HG03469 (cell line): ENCODE data around the gene HSD17B13.
"Not testable (repeated sequence)": the region's sequence is repeated elsewhere in the genome, so short reads cannot be mapped to it uniquely, and the experiment has no call there.

Experiments used
- ATAC-seq: cut with Tn5 transposase; IDR thresholded peaks from one replicate; pipeline ENCODE4 v1.9.1; 2021; ENCODE audit warnings: mild to moderate bottlenecking, moderate library complexity, moderate number of reproducible peaks; ENCODE audit not compliant: unreplicated experiment

The HSD17B13 gene

DNA sequence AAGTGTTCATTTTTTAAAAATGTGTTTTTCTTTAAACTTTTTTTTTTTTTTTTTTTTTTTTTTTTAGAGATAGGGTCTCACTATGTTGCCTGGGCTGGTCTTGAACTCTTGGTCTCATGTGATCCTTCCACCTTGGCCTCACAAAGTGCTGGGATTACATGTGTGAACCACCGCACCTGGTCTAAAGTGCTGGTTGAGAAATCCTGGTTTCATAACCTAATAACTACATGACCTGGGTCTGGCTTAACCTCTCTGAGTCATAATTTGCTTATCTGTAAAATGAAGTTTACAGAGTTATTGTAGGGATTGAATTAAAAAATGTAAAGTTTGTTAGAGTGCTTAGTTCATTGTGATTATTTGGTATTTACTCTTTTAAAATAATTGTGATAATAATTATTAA, 5.2 kb downstream of the HSD17B13 start:
- ATAC-seq = no peak

DNA sequence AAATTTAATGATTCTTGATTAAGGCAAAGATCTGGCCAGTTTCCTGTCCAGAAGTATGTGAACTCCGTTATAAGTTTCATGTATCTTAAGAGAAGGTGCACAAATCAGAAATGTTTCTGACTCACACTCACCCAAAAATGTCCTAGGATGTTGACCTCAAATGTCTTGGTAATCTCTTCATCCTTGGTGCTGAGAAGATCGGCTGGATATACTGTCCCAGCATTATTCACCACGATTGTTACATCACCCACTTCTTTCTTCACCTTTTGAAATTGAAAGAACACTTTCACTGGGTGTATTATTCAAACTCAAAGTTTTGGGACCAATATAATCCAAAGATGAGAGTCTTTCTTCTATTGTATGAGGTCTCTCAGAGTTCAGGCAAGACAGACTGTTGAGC, 5.7 kb downstream of the HSD17B13 start:
- ATAC-seq = no peak

DNA sequence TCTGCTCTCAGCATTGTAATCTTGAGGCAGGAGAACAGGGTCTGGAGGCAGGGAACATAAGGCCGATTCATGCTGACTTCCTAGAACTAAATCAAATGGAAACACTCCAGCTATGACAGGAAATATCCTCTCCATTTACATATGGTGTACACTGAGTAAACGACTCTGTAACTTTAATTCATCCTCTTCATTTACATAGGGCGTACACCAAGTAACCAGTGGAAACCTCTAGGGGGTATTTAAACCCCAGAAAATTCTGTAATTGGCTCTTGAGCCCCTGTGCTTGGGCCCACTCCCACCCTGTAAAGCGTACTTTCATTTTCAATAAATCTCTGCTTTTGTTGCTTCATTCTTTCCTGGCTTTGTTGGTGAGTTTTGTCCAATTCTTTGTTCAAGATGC, 7.7 kb downstream of the HSD17B13 start:
- ATAC-seq = not testable (repeated sequence)

DNA sequence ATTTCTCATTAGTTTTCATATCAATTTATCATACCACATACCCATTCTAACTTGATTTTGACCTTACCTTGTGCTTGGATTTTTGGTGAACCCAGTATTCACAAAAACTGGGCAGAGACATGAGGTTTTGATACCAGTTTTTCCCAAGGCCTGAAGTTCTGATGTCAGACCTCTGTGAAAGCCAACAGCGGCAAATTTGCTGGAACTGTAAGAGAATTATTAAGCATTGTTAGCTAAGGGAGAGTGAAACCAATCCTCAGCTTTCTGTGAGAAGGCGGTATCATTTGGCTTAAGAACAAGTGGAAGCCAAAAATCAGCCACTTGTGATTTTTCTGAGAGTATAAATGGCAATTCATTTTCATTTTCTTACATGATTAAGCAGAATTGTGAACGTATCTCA, 8.9 kb downstream of the HSD17B13 start:
- ATAC-seq = no peak

DNA sequence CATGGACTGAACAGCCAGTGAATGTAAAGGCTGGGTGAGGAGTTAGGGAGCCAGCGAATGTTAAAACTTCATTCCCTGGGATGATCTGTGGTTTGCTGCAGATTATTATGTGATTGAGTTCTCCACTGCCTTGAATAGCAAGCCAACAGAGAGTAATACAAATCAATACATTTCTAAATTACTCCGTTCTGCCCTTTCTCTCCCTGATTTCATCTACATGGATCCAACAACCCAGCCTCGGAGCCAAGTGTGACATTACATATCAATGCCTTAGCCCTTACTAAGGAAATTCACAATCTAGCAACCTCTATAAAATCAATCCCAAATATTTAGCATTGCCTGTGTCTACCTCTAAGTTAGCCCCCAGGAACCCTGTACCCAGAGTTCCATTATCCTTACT, 11.0 kb downstream of the HSD17B13 start:
- no peak for ATAC-seq

DNA sequence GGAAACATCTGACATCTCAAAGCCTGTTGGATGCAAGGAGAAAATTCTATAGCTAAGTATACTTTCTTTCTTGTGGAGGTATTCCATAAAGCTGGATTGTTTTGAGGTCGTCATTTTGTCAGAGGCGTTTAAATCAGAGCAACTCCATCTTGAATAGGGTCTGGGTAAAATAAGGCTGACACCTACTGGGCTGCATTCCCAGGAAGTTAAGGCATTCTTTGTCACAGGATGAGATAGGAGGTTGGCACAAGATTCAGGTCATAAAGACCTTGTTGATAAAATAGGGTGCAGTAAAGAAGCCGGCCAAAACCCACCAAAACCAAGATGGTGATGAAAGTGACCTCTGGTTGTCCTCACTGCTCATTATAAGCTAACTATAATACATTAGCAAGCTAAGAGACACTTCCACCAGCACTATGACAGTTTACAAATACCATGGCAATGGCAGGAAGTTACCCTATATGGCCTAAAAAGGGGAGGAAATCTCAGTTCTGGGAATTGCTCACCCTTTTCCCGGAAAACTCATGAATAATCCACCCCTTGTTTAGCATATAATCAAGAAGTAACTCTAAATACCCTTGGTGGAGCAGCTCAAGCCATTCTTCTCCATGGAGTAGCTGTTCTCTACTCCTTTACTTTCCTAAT, 11.9 kb downstream of the HSD17B13 start:
- ATAC-seq = no peak

DNA sequence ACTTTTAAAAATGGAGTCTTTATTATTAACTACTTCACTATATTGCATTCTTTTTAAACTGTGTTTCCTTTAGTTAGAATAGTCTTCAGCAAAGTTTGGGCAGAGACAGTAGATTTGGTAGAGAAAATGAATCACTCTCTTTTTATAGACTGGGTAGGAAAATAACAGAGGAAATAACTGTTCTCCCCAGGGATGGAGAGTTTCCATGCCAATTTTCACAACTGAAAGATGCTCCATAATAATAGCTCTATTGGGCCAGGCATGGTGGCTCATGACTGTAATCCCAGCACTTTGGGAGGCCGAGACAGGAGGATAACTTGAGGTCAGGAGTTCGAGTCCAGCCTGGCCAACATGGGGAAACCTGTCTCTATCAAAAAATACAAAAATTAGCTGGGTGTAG, 13.1 kb downstream of the HSD17B13 start:
- no peak for ATAC-seq

DNA sequence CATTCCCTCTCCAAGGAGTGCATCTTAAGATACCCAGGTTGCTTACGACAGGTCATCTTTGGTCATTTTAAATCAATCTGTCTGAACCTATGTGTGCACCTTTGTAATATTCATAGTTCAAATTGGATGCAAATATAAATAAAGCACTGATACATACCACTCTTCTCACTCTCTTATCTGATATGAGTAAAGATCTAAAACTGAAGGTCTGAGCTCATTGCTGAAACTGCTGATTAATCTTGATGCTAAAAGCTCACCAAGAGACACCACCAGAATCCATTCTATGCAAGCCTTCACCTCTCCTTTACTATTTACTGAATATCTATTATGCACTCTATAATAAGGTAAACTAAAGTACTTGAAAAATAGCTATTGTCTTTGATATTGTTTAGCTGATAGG, 16.6 kb downstream of the HSD17B13 start:
- peak; percentile 59 for ATAC-seq

DNA sequence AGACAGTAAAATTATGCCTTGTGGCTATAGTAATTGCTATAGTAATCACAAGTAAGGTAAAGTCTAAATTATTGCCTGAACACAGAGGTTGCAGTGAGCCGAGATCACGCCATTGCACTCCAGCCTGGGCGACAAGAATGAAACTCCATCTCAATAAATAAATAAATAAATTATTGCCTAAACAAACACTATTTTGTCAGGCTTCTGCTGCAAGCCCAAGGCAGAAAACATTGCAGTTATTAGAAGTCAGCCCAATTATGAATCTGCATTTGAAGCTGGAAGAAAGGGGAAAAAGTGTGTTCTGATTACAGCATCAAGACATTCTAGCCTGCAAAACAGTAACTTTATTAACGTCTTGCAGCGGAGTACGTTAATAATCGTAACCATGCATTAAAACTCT, 17.1 kb downstream of the HSD17B13 start:
- no peak for ATAC-seq

DNA sequence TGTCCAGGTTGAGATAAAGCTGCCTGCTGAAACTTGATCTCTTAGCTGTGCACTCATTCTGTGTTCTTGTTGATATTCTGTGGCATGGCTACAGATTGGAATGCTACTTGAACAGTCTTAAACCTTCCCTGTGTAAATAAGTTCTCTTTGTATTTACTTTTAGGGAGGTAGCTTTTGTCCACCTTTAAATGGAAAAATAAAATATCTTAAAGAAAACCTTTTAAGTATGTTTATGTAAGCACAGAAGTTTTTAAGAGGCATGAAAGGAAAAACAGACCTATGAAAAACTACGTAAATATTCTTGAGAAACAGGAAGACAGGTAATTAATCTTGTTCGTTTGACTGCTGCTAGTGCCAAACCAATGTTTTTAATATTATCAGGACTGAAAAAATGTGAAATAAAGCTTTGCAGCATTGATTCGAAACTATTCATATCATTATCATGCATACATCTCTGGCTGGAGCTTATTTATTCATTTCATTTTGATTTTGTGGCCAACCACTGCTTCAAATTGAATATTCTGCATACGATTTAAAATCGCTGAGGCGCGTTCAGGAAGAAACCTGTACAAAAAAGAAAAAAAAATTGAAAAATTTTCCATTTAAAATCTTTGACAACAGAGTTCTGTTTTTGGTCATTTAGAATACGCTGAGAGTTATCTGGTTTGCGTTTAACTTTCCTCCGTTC, 17.8 kb downstream of the HSD17B13 start:
- no peak for ATAC-seq

DNA sequence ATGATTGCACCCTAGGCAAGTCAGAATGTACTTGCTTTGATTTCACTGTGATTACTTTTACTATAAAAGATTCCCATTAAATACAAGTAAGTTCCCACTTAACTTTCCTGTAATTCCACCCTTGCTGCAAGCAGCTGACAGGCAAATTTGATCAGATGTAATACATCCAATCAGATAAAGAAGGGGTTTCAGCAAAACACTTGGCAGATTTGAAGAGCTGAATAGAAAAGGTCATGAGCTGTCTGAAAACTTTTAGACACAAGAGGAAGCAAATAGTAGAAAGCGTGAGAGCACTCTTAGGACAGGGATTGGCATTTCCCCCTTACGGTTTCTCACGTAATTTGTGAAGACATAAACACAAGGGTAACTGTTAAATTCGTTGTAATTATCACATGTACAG, 22.8 kb downstream of the HSD17B13 start:
- no peak for ATAC-seq

DNA sequence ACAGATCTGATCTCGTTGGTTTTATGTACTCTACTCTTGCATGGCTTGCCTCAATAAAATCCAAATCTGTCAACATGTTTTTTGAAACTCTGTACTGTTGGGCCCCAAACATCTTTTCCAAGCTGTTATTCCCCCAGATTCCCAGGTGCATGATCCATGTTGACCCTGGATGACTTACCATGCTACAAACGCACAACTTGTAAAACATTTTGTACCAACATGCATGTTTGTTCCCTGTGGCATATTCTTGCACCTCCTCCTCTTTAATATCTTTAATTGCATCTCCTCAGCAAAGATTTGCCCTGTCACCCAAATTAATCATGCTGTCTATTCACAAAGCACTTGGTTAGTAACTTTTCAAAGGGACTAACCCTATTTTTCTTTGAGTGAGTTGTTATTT, 24.3 kb downstream of the HSD17B13 start:
- ATAC-seq = no peak

DNA sequence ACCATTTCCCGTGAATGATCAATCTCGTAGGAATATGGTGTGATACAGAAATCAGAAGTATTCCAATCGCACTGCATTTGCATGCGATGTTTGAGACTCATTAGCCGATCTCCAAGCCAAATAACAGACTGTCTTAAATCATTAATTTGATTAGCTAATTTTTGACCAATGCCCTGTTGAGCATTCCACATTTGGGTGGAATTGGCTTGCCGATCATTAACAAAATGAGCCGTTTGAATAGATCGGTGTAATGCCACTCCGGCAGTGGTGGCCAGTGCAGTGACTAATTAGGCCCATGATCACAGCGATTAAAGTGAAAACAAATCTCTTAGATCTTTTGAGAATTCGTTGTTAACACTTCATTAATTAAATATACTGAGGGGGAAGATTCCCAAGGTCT, 27.8 kb downstream of the HSD17B13 start:
- not testable (repeated sequence) for ATAC-seq

DNA sequence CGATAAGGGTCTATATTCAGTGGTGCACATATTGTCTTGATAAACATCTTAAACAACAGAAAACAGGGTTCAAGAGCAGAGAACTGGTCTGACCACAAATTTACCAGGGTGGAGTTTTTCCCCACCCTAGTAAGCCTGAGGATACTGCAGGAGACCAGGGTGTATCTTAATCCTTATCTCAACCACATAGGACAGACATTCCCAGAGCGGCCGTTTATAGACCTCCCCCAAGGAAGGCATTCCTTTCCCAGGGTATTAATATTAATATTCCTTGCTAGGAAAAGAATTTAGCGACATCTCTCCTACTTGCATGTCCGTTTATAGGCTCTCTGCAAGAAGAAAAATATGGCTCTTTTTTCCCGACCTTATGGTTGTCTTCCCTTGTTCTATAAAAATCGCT, 28.8 kb downstream of the HSD17B13 start:
- not testable (repeated sequence) for ATAC-seq

DNA sequence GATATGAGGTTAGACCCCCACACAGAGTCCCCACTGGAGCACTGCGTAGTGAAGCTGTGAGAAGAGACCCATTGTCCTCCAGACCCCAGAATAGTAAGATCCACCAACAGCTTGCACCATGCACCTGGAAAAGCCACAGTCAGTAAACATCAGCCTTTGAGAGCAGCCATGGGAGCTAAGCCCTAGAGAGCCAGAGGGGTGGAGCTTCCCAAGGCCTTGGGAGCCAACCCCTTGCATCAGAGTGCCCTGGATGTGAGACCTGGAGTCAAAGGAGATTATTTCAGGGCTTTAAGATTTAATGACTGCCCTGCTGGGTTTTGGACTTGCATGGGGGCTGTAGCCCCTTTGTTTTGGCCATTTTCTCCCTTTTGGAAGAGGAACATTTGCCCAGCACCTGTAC, 35.7 kb downstream of the HSD17B13 start:
- no peak for ATAC-seq

DNA sequence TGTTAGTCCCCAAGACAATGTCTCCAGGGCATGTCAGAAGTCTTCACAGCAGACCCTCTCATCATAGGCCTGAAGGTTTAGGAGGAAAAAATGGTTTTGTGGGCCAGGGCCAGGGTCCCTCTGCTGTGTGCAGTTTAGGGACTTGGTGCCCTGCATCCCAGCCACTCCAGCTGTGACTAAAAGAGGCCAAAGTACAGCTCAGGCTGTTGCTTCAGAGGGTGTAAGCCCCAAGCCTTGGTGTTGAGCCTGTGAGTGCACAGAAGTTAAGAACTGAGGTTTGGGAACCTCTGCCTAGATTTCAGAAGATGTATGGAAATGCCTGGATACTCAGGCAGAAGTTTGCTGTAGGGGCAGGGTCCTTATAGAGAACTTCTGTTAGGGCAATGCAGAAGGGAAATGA, 38.4 kb downstream of the HSD17B13 start:
- ATAC-seq = not testable (repeated sequence)

DNA sequence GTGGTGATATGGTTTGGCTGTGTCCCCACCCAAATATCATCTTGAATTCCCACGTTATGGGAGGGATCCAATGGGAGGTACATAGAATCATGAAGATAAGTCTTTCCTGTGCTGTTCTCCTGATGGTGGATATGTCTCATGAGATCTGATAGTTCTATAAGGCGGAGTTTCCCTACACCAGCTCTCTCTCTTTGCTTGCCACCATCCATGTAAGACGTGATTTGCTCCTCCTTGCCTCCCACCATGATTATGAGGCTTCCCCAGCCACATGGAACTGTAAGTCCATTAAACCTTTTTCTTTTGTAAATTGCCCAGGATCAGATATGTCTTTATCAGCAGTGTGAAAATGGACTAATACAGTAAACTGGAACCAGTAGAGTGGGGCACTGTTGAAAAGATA, 39.5 kb downstream of the HSD17B13 start:
- ATAC-seq = no peak

DNA sequence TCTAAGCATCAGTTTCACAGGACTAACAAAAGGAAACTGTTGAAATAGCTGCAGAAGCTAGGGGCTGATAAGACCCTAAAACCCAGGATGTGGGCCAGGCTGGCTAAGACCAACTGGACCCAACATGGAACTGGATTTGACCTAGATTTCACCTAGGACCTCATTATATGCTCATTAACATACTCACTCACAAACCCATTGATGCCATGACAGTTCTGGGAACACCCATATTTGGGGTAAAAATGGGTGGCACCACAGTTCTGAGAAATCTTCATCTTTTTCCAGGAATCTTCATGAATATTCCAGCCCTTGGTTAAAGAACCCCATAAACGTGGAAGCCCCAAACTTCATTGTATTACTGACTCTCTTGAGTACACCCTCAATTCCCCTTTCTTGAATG, 41.1 kb downstream of the HSD17B13 start:
- ATAC-seq = no peak

DNA sequence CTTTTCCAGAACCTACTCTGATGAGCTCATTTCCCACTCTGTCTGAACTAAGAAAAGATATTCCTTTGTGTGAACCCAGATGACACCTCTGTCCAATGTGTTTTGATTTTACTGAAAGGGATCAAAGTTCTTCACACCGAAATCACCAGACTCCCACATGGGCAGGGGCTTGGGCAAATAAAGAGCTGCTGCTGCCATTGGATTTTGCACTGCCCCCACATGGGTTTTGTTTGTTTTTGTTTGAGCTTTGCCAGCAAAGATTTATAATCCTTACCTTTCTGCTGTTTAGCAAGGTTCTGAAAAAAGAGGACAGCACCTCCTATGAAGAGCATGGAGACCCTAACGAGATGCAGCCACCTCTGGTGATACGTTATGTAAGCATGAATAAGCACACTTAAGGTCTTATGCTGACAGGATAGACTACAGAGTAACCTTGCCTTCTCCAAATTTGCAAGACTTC, 44.3 kb downstream of the HSD17B13 start:
- no peak for ATAC-seq

DNA sequence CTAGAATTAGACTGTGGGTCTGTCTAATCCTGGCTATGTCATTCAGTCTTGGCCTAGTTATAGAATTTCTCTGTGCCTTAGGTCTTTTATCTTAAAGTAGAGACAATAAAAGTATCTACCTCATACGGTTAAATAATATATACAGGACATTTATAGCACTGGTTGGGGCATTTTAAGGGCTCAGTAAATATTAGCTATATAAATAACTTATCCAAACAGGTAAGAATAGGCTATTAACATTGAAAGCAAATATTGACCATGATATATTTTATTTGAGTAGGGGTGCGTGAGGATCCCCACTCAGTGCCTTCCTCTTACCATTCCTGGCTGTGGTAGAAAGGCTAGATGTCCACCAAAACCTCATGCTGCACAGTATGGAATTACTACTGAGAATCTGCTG, 47.4 kb downstream of the HSD17B13 start:
- ATAC-seq = no peak

DNA sequence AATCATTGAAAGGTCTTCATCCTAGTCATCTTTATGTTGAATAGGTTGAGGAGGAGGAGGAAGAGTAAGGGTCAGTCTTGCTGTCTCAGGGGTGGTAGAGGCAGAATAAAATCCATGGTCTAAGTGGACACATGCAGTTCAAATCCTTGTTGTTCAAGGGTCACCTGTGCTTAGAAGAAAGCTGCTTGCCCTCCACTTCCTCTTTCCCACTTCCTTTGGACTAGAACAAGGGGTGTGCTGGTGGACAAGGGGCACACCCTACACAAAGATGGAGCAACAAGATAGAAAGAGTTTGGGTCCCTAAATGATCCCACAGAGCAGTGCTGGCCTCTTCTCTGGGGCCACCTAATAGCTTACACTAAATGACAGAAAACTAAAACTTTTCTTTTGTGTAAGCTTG, 47.9 kb downstream of the HSD17B13 start:
- ATAC-seq = no peak

DNA sequence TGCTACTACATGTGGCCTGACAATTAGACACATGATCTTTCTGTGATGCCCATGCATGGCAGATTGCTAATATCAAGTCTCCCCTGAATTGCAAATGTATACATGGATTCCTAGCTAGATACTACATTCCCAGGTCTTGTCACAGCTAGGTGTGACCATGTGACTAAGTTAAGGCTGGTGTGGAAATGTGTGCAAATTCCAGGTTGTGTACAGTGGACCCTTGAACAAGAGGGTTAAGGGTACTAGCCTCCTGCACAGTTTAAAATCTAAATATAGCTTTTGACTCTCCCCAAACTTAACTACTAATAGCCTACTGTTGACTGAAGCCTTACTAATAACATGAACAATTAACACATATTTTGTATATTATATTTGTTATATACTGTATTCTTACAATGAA, 48.4 kb downstream of the HSD17B13 start:
- no peak for ATAC-seq

DNA sequence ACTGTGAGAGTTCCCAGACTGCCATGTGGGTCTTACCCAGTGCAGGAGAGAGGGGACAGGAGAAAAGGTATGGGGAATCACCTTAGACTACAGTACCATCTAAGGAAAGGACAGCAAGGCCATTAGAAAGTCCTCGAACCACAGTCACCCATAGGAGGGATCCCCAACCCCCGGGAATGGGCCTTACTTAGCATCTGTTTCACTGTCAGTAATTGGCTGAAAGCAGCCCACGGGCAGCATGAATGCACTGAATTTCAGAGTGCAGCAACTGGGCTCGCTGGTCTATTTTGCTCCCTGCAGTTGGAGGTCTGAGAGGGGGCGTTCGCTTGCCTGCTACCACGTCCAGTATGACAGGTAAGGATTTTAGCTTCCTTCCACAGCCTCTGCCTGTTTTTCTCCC, 51.9 kb downstream of the HSD17B13 start:
- no peak for ATAC-seq
